ENCODE measurements around the gene FBXL16. TPM values are rescaled to one million over a fixed set of nuclear protein-coding genes. Genes with fewer than 3 reads are reported as not detected.
A peak's percentile ranks its signal among the peaks of the same experiment; 100 is the strongest.
"Not testable (repeated sequence)": the region's sequence is repeated elsewhere in the genome, so short reads cannot be mapped to it uniquely, and the experiment has no call there.

FBXL16 gene
- polyA plus RNA-seq, 1 experiment = 0.11 TPM

- no peak for TF ChIP-seq CTCF (IDR thresholded peaks at IDR 0.05; ENCODE audit: low read depth, low read length)
- no peaks in the 10 kb centered on the region; the same call in 1 of the 2 replicates for H3K9me3 ChIP-seq (ENCODE audit: control insufficient read depth, insufficient read depth, low read length)
- no peak for DNase-seq (ENCODE audit: low read depth, low spot score)
- ChIA-PET POLR2A (interaction anchor here (0.5 kb wide), 1 partner anchor 69 kb away, joined by 5 read pairs; no protein-coding TSS in a partner anchor), CTCF (no interaction called here)
- H3K27me3 ChIP-seq (ENCODE audit: control insufficient read depth, insufficient read depth, low read length) = no peaks in the 10 kb centered on the region
- H3K27ac ChIP-seq (ENCODE audit: low read depth, low read length) = no peak within 1 kb of the TSS
- peak within 1 kb of the TSS; percentile 62 for H3K4me3 ChIP-seq (ENCODE audit: low read depth, low read length)
Measured at GRCh38 chr16:714558-715476, 9.2 kb upstream of the FBXL16 start, which contains the start of gene METRN. Gene METRN (plus strand): TSS chr16:715118. CDS start chr16:715290, 172 bp downstream.

- H3K27me3 ChIP-seq (ENCODE audit: control insufficient read depth, insufficient read depth, low read length) = no peaks in the 10 kb centered on the region
- H3K9me3 ChIP-seq (ENCODE audit: control insufficient read depth, insufficient read depth, low read length) = no peaks in the 10 kb centered on the region; the same call in 1 of the 2 replicates
- no peak for TF ChIP-seq CTCF (IDR thresholded peaks at IDR 0.05; ENCODE audit: low read depth, low read length)
- H3K4me3 ChIP-seq (ENCODE audit: low read depth, low read length) = no peak overlapping the region
- ChIA-PET POLR2A (no interaction called here), CTCF (interaction anchor here (0.7 kb wide), 1 partner anchor 72 kb away, joined by 3 read pairs; no protein-coding TSS in a partner anchor)
- DNase-seq (ENCODE audit: low read depth, low spot score) = no peak
- H3K27ac ChIP-seq (ENCODE audit: low read depth, low read length) = no peak overlapping the region
Measured at GRCh38 chr16:714079-714478, 8.5 kb upstream of the FBXL16 start.

GRCh38 chr16:712740-713250, 7.2 kb upstream of the FBXL16 start:
- ChIA-PET CTCF (interaction anchor here (0.8 to 4.2 kb wide), 11 partner anchors 9 to 390 kb away, joined by 3 to 29 read pairs (median 4); partner anchors contain the start of gene CHTF18), POLR2A (interaction anchor here (0.9 to 1.6 kb wide), 3 partner anchors 9 to 32 kb away, joined by 4 to 7 read pairs (median 6); partner anchors contain the start of genes ANTKMT and CCDC78)
- H3K27ac ChIP-seq (ENCODE audit: low read depth, low read length) = peak overlapping the region; percentile 57
- H3K9me3 ChIP-seq (ENCODE audit: control insufficient read depth, insufficient read depth, low read length); H3K4me3 ChIP-seq (ENCODE audit: low read depth, low read length); H3K27me3 ChIP-seq (ENCODE audit: control insufficient read depth, insufficient read depth, low read length): not testable (repeated sequence)
- peak; percentile 84 for DNase-seq (ENCODE audit: low read depth, low spot score)
- peak; percentile 52 for TF ChIP-seq CTCF (IDR thresholded peaks at IDR 0.05; ENCODE audit: low read depth, low read length)

- H3K4me3 ChIP-seq (ENCODE audit: low read depth, low read length) = no peak overlapping the region
- no peak for DNase-seq (ENCODE audit: low read depth, low spot score)
Measured at GRCh38 chr16:711548-712320, 6.1 kb upstream of the FBXL16 start.

More at GRCh38 chr16:711548-712320, 6.1 kb upstream of the FBXL16 start:
- ChIA-PET CTCF (interaction anchor here (0.6 to 4.2 kb wide), 13 partner anchors 8 to 391 kb away, joined by 3 to 29 read pairs (median 4); partner anchors contain the start of gene CHTF18), POLR2A (interaction anchor here (1.2 to 1.6 kb wide), 2 partner anchors 10 to 14 kb away, joined by 6 to 7 read pairs; partner anchors contain the start of genes ANTKMT and CCDC78)
- no peak overlapping the region for H3K27ac ChIP-seq (ENCODE audit: low read depth, low read length)
- TF ChIP-seq CTCF (IDR thresholded peaks at IDR 0.05; ENCODE audit: low read depth, low read length) = peak; percentile 88
- peaks cover 15% of the 10 kb centered on the region for H3K27me3 ChIP-seq (ENCODE audit: control insufficient read depth, insufficient read depth, low read length)
- H3K9me3 ChIP-seq (ENCODE audit: control insufficient read depth, insufficient read depth, low read length) = no peaks in the 10 kb centered on the region; the same call in 1 of the 2 replicates
